ENCODE measurements around the gene GSC2.
A peak's percentile ranks its signal among the peaks of the same experiment; 100 is the strongest.

The GSC2 gene

GRCh38 chr22:19182472-19183157 is 32.5 kb upstream of the GSC2 start:
- in situ Hi-C loops (cut with HindIII; ENCODE audit: low pct_unique_long_range_greater_than_20kb, low sequenced_read_pairs): no loop called here
- DNase-seq (ENCODE audit: low read depth in 1 of 2, low spot score in 1 of 2): no peak
- TF ChIP-seq JUND (IDR thresholded peaks at IDR 0.05; ENCODE audit: low read depth): no peak

GRCh38 chr22:19181786-19182471 is 31.8 kb upstream of the GSC2 start:
- no peak for TF ChIP-seq JUND (IDR thresholded peaks at IDR 0.05; ENCODE audit: low read depth)
- DNase-seq (ENCODE audit: low read depth in 1 of 2, low spot score in 1 of 2): no peak
- in situ Hi-C loops (cut with HindIII; ENCODE audit: low pct_unique_long_range_greater_than_20kb, low sequenced_read_pairs): no loop called here

DNA sequence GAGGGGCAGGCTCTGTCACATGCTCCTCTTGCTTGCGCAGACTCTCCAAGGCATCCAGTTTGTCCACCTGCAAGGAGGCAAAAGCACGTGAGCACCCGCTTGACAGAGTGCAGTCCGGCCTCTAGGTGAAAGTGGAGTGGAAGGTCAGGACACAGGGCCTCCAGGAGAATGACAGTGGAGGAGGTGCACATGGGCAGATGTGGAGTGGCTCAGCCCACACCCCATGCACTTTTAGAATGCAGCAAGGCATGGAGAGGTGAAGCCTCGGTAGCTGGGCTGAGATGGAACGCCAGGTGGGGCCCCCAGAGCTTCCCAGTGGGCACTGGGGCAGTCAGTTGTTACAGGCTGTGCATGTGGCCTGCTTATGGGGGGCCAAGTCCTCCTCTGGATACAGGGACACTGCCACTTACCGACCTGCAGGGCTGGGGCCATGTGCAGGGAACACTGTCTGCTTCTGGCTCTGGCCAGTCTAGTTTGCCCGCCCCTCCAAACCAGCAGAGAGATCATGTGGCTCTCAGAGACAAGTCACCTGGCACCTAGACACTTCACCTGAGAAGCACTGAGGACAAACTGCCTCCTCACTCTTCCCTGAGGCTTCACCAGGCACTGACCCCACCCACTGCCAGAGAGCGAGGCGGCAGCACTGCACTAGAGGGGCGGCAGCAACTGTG is 30.8 kb upstream of the GSC2 start:
- in situ Hi-C loops (cut with HindIII; ENCODE audit: low pct_unique_long_range_greater_than_20kb, low sequenced_read_pairs): no loop called here
- TF ChIP-seq JUND (IDR thresholded peaks at IDR 0.05; ENCODE audit: low read depth): no peak
- DNase-seq (ENCODE audit: low read depth in 1 of 2, low spot score in 1 of 2): no peak

- TF ChIP-seq JUND (IDR thresholded peaks at IDR 0.05; ENCODE audit: low read depth): no peak
- no peak for DNase-seq (ENCODE audit: low read depth in 1 of 2, low spot score in 1 of 2)
- in situ Hi-C loops (cut with HindIII; ENCODE audit: low pct_unique_long_range_greater_than_20kb, low sequenced_read_pairs): no loop called here
Measured at GRCh38 chr22:19180234-19180633, 30.1 kb upstream of the GSC2 start.

GRCh38 chr22:19179497-19180048 is 29.5 kb upstream of the GSC2 start:
- in situ Hi-C loops (cut with HindIII; ENCODE audit: low pct_unique_long_range_greater_than_20kb, low sequenced_read_pairs): no loop called here
- TF ChIP-seq JUND (IDR thresholded peaks at IDR 0.05; ENCODE audit: low read depth): no peak
- peak; percentile 37 to 82 for DNase-seq (ENCODE audit: low read depth in 1 of 2, low spot score in 1 of 2)

- TF ChIP-seq JUND (IDR thresholded peaks at IDR 0.05; ENCODE audit: low read depth): no peak
- in situ Hi-C loops (cut with HindIII; ENCODE audit: low pct_unique_long_range_greater_than_20kb, low sequenced_read_pairs): no loop called here
- DNase-seq (ENCODE audit: low read depth in 1 of 2, low spot score in 1 of 2): peak; percentile 90 to 93
Measured at GRCh38 chr22:19178657-19179496, 28.8 kb upstream of the GSC2 start, which contains the start of gene SLC25A1. Gene SLC25A1 (minus strand): TSS chr22:19178736. CDS start chr22:19178673, 63 bp downstream.

DNA sequence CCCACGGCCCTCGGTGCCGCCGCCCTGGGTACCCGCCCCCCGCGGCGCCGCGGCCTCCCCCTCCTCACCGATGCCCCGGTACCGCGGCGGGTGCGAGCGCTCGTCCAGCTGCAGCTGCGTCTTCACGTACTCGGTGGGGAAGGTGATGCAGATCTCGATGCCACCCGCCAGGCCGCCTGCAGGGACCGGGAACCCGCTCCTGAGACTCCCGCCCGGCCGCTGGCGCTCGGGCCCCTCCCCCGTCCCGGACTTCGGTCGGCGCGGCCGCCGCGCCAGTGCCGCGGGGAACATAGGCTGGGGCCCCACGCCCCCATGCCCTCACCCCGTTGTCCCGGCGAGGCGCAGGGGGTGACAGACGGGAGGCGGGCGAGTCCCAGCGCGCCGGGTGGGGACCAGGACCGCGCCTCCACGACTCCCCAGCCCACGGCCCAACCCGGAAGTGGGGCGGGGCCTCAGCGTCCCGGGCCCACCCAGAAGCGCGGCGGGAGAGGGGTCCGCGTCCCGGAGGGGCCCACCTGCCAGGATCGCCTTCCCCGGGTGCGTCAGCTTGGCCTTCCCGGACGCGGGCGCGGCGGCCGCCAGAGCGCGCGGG is 28.1 kb upstream of the GSC2 start:
- no peak for TF ChIP-seq JUND (IDR thresholded peaks at IDR 0.05; ENCODE audit: low read depth)
- in situ Hi-C loops (cut with HindIII; ENCODE audit: low pct_unique_long_range_greater_than_20kb, low sequenced_read_pairs): no loop called here
- peak in 1 of 2 experiments; percentile 26 for DNase-seq (ENCODE audit: low read depth in 1 of 2, low spot score in 1 of 2)

DNA sequence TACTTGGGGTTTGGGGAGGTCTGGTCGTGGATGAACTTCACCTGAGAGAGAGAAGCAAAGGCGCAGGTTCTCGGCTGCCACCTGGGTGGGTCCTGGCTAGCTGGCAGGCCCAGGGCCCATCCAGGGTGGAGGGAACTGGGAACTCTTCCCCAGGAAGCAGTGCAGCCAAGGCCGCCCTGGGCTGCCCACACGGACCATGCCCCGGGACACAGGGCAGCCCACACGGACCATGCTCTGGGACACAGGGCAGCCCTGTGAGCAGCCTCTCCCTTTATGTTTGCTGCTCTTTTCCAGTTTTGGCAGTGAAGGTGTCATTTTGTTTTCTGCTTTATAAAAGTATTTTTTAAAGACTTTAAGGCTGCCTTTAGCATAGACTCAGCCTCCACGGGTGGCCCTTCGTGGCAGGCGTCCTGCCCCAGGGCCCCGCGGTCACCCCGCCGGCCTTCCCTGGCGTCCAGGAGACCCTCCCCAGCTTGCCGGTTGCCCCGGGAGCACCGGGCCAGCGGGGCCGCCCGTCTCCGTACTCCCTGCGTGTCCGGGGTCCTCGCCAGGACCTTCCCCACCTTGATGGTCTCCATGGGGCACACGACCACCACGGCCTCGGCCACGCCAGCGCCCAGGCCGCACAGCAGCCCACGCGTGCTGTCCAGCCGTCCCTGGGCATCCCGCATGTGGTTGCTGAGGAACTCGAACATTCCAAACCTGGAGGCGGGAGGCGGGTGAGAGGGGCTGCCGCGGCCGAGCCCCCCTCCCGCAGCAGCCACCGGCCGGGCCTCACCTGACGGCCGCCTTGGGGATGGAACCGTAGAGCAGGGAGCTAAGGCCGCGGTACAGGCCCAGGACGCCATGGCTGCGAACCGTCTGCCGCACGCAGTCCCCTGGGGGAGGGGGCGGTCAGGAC is 27.3 kb upstream of the GSC2 start:
- no peak for DNase-seq (ENCODE audit: low read depth in 1 of 2, low spot score in 1 of 2)
- TF ChIP-seq JUND (IDR thresholded peaks at IDR 0.05; ENCODE audit: low read depth): no peak
- in situ Hi-C loops (cut with HindIII; ENCODE audit: low pct_unique_long_range_greater_than_20kb, low sequenced_read_pairs): no loop called here

GRCh38 chr22:19176732-19177131 is 26.6 kb upstream of the GSC2 start:
- in situ Hi-C loops (cut with HindIII; ENCODE audit: low pct_unique_long_range_greater_than_20kb, low sequenced_read_pairs): no loop called here
- TF ChIP-seq JUND (IDR thresholded peaks at IDR 0.05; ENCODE audit: low read depth): no peak
- DNase-seq (ENCODE audit: low read depth in 1 of 2, low spot score in 1 of 2): no peak

DNA sequence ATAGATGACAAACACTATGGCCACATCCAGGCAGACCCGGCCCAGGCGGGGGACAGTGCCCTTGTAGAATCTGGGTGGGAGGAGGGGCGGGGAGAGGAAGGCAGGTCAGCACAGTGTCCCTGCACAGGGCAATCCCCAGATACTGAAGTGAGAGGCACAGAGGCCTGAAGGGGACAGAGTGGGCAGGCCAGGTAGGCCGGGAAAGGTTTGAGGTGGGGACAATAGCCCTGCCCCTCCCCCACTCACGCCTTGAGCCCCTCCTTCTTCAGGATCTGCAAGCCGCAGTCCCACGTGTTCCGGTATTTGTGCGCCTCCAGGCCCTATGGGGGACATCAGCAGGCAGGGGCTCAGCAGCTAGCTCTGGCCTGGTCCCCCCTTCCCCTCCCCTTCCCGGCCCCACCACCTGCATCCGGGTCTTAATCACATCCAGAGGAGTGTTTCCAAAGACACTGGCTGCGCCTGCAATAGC is 26.1 kb upstream of the GSC2 start:
- DNase-seq (ENCODE audit: low read depth in 1 of 2, low spot score in 1 of 2): no peak
- in situ Hi-C loops (cut with HindIII; ENCODE audit: low pct_unique_long_range_greater_than_20kb, low sequenced_read_pairs): no loop called here

More for the DNA sequence above, 26.1 kb upstream of the GSC2 start:
- no peak for TF ChIP-seq JUND (IDR thresholded peaks at IDR 0.05; ENCODE audit: low read depth)

Data from T47D (cell line).